Measurements from ENCODE around the gene CELSR1. TPM values are rescaled to one million over a fixed set of nuclear protein-coding genes. Genes with fewer than 3 reads are reported as not detected.

Gene CELSR1
- total and polyA plus RNA-seq, 2 donors (not counting 1 experiment from before 2014, with no cell fraction given), result 30.2 to 34.8 TPM

GRCh38 chr22:46465345-46465720 is 72.1 kb downstream of the CELSR1 start:
- H4K20me1 ChIP-seq (ENCODE audit: control insufficient read depth, insufficient read depth, low read length, poor library complexity, severe bottlenecking), result no peaks in the 10 kb centered on the region
- H3K9ac ChIP-seq (ENCODE audit: low read length), result no peak overlapping the region
- H3K36me3 ChIP-seq (replicated peaks in 1 of 2; ENCODE audit: control extremely low read depth in 1 of 2, control insufficient read depth in 1 of 2, extremely low read depth in 1 of 2, insufficient read depth in 2 of 2, low read length in 1 of 2), result no peaks in the 10 kb centered on the region
- no peak overlapping the region for H3K4me3 ChIP-seq (ENCODE audit: control extremely low read depth in 1 of 5, extremely low read depth in 1 of 5, insufficient read depth in 1 of 5, low read depth in 2 of 5, low read length in 4 of 5)
- H3K4me1 ChIP-seq (ENCODE audit: control insufficient read depth in 2 of 2, insufficient read depth in 2 of 2, low read length in 2 of 2), result peaks cover 0 to 6% of the 10 kb centered on the region in 2 donors
- H3K4me2 ChIP-seq (replicated peaks; ENCODE audit: low read depth, low read length, poor library complexity, severe bottlenecking), result no peak overlapping the region
- ChIA-PET CTCF (no interaction called here), POLR2A (no interaction called here)
- DNase-seq (no peak), ATAC-seq (ENCODE audit: low read depth) (no peak)
- Mint-ChIP-seq H3K4me1 (no peaks in the 10 kb centered on the region), H3K27me3 (peaks cover 11% of the 10 kb centered on the region), H3K4me3 (no peak overlapping the region), H3K27ac (no peak overlapping the region), H3K9me3 (ENCODE audit: insufficient read depth) (no peaks in the 10 kb centered on the region)
- no peaks in the 10 kb centered on the region for H3K79me2 ChIP-seq (ENCODE audit: control insufficient read depth, insufficient read depth, low read length)
- 41% methylated on average over 10 of the region's 11 CpGs for WGBS (ENCODE audit: insufficient coverage)
- peaks cover 0 to 5% (median 0%) of the 10 kb centered on the region in 3 donors for H3K9me3 ChIP-seq (ENCODE audit: control extremely low read depth in 1 of 3, control insufficient read depth in 2 of 3, insufficient read depth in 1 of 3, low read length in 2 of 3)
- TF ChIP-seq EZH2 (IDR thresholded peaks at IDR 0.05; ENCODE audit: borderline replicate concordance, insufficient read depth, low read depth, low read length, poor library complexity, severe bottlenecking) (no peak), CTCF (IDR thresholded peaks at IDR 0.05) (no peak)
- H2AFZ ChIP-seq (ENCODE audit: insufficient read depth, low read depth, low read length, poor library complexity, severe bottlenecking), result no peak overlapping the region
- no peak overlapping the region for H3K27ac ChIP-seq (ENCODE audit: low read length in 2 of 2)
- intact Hi-C loops (cut with micrococcal nuclease), result no loop called here
- peaks cover 0 to 11% (median 0%) of the 10 kb centered on the region in 4 experiments for H3K27me3 ChIP-seq (replicated peaks in 1 of 4; ENCODE audit: control extremely low read depth in 1 of 4, control insufficient read depth in 3 of 4, insufficient read depth in 4 of 4, low read length in 3 of 4)

DNA sequence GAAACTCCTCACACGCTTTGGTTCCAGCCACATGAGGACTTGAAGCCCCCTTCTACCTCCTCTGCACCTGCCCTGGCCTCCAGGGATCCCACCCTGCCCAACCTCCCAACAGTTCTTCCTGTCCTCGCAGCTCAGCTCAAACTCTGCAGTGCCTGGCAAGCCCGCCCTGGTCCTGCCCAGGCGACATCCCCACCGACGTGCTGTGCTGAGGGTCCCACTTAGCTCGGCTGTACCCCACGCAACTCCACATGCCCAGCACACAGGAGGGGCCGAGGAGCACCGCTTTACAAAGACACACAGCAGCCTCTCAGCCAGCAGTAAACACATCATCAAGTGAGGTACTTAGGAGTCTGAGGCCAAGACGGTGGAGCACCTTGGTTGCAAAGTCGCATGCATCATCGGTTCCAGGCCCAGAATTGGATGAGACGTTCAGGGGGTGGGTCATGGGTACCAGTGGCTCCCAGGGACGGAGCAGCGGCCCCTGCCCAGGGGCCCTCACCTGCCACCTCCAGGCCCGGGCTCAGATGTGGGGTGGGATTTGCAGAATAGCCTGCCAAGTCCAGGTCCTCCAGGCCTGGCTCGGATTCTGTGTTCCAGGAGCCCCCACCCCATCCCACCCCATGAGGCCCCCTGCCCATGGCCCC is 72.6 kb downstream of the CELSR1 start:
- Histone ChIP-seq H4K20me1 (ENCODE audit: control insufficient read depth, insufficient read depth, low read length, poor library complexity, severe bottlenecking) (no peaks in the 10 kb centered on the region), H3K9ac (ENCODE audit: low read length) (no peak overlapping the region), H3K27me3 (replicated peaks in 1 of 4; ENCODE audit: control extremely low read depth in 1 of 4, control insufficient read depth in 3 of 4, insufficient read depth in 4 of 4, low read length in 3 of 4) (peaks cover 0 to 11% (median 0%) of the 10 kb centered on the region in 4 experiments), H3K4me3 (ENCODE audit: control extremely low read depth in 1 of 5, extremely low read depth in 1 of 5, insufficient read depth in 1 of 5, low read depth in 2 of 5, low read length in 4 of 5) (no peak overlapping the region), H3K79me2 (ENCODE audit: control insufficient read depth, insufficient read depth, low read length) (no peaks in the 10 kb centered on the region), H3K27ac (ENCODE audit: low read length in 2 of 2) (no peak overlapping the region), H3K4me1 (ENCODE audit: control insufficient read depth in 2 of 2, insufficient read depth in 2 of 2, low read length in 2 of 2) (peaks cover 0 to 6% of the 10 kb centered on the region in 2 donors), H3K4me2 (replicated peaks; ENCODE audit: low read depth, low read length, poor library complexity, severe bottlenecking) (no peak overlapping the region), H2AFZ (ENCODE audit: insufficient read depth, low read depth, low read length, poor library complexity, severe bottlenecking) (no peak overlapping the region), H3K9me3 (ENCODE audit: control extremely low read depth in 1 of 3, control insufficient read depth in 2 of 3, insufficient read depth in 1 of 3, low read length in 2 of 3) (peaks cover 0 to 5% (median 0%) of the 10 kb centered on the region in 3 donors), H3K36me3 (replicated peaks in 1 of 2; ENCODE audit: control extremely low read depth in 1 of 2, control insufficient read depth in 1 of 2, extremely low read depth in 1 of 2, insufficient read depth in 2 of 2, low read length in 1 of 2) (no peaks in the 10 kb centered on the region)
- intact Hi-C loops (cut with micrococcal nuclease), result no loop called here
- no peaks in the 10 kb centered on the region for H3K4me1 Mint-ChIP-seq
- no peaks in the 10 kb centered on the region for H3K9me3 Mint-ChIP-seq (ENCODE audit: insufficient read depth)
- H3K27ac Mint-ChIP-seq, result no peak overlapping the region
- ChIA-PET POLR2A (no interaction called here), CTCF (no interaction called here)
- TF ChIP-seq EZH2 (IDR thresholded peaks at IDR 0.05; ENCODE audit: borderline replicate concordance, insufficient read depth, low read depth, low read length, poor library complexity, severe bottlenecking) (no peak), CTCF (IDR thresholded peaks at IDR 0.05) (no peak)
- ATAC-seq (ENCODE audit: low read depth) (no peak), DNase-seq (no peak)
- H3K4me3 Mint-ChIP-seq, result no peak overlapping the region
- peaks cover 11% of the 10 kb centered on the region for H3K27me3 Mint-ChIP-seq
- WGBS (ENCODE audit: insufficient coverage), result 81% methylated on average over 15 of the region's 18 CpGs
